Measurements from ENCODE around the gene PNPLA1.

- TF ChIP-seq CTCF (IDR thresholded peaks at IDR 0.05) (no peak), POLR2A (IDR thresholded peaks at IDR 0.05) (no peak)
These were observed 63.5 kb downstream of the PNPLA1 start for GRCh38 chr6:36333171-36333895.
